ENCODE data around the gene RHOU. TPM values are rescaled to one million over a fixed set of nuclear protein-coding genes. Genes with fewer than 3 reads are reported as not detected.

The RHOU gene
- total and polyA plus RNA-seq, 2 experiments from 2014 or later = 0.95 to 4.4 TPM

DNA sequence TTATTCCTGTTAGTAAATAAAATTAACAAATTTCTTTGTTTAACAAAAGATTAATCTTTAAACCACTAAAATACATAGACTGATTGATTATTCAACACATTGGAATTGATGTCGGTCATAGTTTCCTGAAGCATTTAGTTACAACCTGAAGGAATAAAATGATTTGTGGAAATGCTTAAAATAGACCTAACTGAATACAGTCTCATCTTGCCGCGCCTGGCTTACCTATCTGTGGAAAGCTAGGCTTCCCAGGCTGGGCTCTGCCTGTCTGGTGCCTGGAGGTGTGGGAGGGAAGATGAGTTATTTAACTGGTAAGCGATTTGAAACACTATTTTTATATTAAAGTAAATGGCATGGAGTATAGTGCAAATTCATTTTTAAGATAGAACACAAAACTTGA lies 10.2 kb downstream of the RHOU start (continued):
- TF ChIP-seq CTCF (conservative IDR thresholded peaks at IDR 0.05; ENCODE audit: low read depth in 2 of 2) (no peak), JUNB (IDR thresholded peaks at IDR 0.05; ENCODE audit: unreplicated experiment) (no peak)

DNA sequence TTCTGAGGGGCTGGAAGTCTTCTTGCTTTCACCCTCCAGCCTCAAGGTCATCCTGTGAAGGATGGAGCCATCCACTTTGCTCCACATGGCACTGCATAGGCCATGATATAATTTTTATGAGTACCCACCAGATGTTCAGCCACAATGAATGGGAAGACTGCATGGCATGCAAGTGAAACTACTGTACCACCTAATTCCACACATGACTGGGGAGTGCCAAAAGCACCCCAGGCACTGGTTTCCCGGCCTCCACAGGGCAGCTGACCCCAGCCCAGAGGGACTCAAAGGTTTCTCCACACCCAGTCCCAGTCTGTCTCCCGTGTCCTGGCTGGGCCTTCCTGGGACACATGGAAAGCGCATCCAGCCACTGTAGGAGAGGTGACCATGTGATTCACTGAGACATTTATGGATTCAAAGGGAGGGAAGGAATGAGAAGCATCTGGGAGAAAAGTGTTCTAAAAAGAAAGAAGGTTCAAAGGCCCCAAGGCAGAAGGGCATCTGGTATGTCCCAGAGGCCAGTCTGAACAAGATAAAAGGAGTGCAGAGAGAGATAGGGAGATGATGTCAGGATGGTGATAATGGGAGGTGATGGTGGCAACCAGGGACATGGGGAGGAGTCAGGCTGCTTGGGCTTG lies 12.1 kb downstream of the RHOU start:
- Mint-ChIP-seq H3K27me3 (ENCODE audit: insufficient read depth, low read depth, poor library complexity) (peaks cover 2% of the 10 kb centered on the region), H3K27ac (no peak overlapping the region)
- TF ChIP-seq NANOG (IDR thresholded peaks at IDR 0.05; ENCODE audit: borderline replicate concordance) (no peak), POLR2AphosphoS5 (IDR thresholded peaks at IDR 0.05; ENCODE audit: low read depth) (no peak), ZNF462 (CRISPR knock-in tag; IDR thresholded peaks at IDR 0.05) (no peak), ZNF114 (CRISPR knock-in tag; IDR thresholded peaks at IDR 0.05) (no peak), CREB1 (CRISPR knock-in tag; IDR thresholded peaks at IDR 0.05; ENCODE audit: low read depth) (no peak), ZNF331 (CRISPR knock-in tag; IDR thresholded peaks at IDR 0.05; ENCODE audit: low read depth) (no peak), JUNB (IDR thresholded peaks at IDR 0.05; ENCODE audit: unreplicated experiment) (no peak), STAT1 (IDR thresholded peaks at IDR 0.05; ENCODE audit: unreplicated experiment) (no peak), EZH2 (IDR thresholded peaks at IDR 0.05; ENCODE audit: low read depth, unreplicated experiment) (no peak)
- TF ChIP-seq, protein P1, sequence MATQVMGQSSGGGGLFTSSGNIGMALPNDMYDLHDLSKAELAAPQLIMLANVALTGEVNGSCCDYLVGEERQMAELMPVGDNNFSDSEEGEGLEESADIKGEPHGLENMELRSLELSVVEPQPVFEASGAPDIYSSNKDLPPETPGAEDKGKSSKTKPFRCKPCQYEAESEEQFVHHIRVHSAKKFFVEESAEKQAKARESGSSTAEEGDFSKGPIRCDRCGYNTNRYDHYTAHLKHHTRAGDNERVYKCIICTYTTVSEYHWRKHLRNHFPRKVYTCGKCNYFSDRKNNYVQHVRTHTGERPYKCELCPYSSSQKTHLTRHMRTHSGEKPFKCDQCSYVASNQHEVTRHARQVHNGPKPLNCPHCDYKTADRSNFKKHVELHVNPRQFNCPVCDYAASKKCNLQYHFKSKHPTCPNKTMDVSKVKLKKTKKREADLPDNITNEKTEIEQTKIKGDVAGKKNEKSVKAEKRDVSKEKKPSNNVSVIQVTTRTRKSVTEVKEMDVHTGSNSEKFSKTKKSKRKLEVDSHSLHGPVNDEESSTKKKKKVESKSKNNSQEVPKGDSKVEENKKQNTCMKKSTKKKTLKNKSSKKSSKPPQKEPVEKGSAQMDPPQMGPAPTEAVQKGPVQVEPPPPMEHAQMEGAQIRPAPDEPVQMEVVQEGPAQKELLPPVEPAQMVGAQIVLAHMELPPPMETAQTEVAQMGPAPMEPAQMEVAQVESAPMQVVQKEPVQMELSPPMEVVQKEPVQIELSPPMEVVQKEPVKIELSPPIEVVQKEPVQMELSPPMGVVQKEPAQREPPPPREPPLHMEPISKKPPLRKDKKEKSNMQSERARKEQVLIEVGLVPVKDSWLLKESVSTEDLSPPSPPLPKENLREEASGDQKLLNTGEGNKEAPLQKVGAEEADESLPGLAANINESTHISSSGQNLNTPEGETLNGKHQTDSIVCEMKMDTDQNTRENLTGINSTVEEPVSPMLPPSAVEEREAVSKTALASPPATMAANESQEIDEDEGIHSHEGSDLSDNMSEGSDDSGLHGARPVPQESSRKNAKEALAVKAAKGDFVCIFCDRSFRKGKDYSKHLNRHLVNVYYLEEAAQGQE (IDR thresholded peaks at IDR 0.05; ENCODE audit: unreplicated experiment) = no peak
- TF ChIP-seq, protein P2, sequence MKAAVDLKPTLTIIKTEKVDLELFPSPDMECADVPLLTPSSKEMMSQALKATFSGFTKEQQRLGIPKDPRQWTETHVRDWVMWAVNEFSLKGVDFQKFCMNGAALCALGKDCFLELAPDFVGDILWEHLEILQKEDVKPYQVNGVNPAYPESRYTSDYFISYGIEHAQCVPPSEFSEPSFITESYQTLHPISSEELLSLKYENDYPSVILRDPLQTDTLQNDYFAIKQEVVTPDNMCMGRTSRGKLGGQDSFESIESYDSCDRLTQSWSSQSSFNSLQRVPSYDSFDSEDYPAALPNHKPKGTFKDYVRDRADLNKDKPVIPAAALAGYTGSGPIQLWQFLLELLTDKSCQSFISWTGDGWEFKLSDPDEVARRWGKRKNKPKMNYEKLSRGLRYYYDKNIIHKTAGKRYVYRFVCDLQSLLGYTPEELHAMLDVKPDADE (IDR thresholded peaks at IDR 0.05) = no peak

More for the DNA sequence above, 12.1 kb downstream of the RHOU start:
- Histone ChIP-seq H3K36me3 (ENCODE audit: insufficient read depth) (no peaks in the 10 kb centered on the region), H3K4me2 (no peak overlapping the region), H3K27ac (ENCODE audit: low read depth) (no peak overlapping the region), H3F3A (replicated peaks; ENCODE audit: low read depth) (no peaks in the 10 kb centered on the region), H3K9me2 (ENCODE audit: insufficient read depth) (no peaks in the 10 kb centered on the region), H2AFZ (no peak overlapping the region), H3K27me3 (ENCODE audit: insufficient read depth) (no peaks in the 10 kb centered on the region), H3K79me2 (replicated peaks; ENCODE audit: insufficient read depth) (no peaks in the 10 kb centered on the region), H3K4me3 (no peak overlapping the region), H3K4me1 (ENCODE audit: insufficient read depth) (no peaks in the 10 kb centered on the region), H4K20me1 (replicated peaks; ENCODE audit: insufficient read depth) (no peaks in the 10 kb centered on the region)
- no peak for DNase-seq (ENCODE audit: low spot score)
- Mint-ChIP-seq H3K36me3 (ENCODE audit: low read depth) (peaks cover 8% of the 10 kb centered on the region; the same call in 1 of the 3 replicates), H3K4me3 (no peak overlapping the region), H3K4me1 (no peaks in the 10 kb centered on the region; the same call in 2 of the 3 replicates), H3K9me3 (no peaks in the 10 kb centered on the region)
- no peak for ATAC-seq
